Stimulated activated CD8-positive, alpha-beta memory T cell treated with anti-CD3 and anti-CD28 coated beads, Interleukin-12 subunit alpha, Interleukin-12 subunit beta, amount 100 ng/mL, for 1 hour (primary cell): ENCODE data around the gene CTNNBL1.
"Not testable (repeated sequence)": the region's sequence is repeated elsewhere in the genome, so short reads cannot be mapped to it uniquely, and the experiment has no call there.

ENCODE experiments used
- DNase-seq: peaks from one replicate; pipeline ENCODE4 v3.0.0-alpha.2; 2020; ENCODE audit warnings: low read depth

CTNNBL1 gene

GRCh38 chr20:37711001-37711400 is 17.2 kb downstream of the CTNNBL1 start:
- no peak for DNase-seq

DNA sequence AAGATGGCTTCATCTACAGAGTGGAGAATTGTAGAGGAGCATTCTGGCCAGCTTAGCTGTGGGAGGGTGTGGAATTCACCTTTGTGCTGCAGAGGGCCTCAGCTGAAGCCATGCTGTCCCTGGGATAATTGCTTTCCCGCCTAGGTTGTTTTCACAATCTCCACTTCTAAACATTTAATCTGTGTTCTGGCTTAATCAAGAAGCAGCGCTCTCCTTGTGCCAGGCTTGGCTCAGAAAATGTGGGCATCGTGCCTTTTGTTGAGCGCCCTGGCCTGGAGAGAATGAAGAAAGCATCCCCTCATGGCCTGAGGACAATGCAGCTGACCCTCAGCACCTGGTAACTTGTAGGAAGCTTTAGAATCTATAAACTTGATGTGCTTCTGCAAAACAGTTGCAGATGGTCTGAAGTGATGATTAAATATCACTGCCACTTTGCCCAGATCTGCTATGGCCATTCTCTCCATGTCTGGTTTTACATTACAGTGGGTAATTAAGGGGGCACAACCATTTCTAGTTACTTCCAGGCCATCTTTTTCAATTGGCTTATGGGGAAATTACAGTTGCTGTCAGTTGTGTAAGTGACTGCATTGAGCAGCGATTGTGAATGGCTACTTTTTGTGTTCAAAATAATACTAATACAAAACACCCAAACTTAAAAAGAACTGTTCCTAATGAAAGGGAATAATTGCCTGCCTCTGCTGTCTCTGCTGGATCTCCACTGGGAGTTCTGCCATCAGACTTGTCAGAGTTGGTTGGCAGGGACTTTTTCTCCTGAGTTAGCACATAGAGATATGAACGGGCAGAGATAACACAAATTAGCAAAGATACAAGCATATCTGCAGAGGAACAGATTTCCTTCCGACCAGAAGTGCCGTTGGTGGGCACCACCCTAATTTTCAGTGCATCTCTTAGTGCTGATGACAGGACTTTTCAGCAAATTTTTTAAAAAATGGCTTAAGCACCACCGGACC is 18.4 kb downstream of the CTNNBL1 start:
- no peak for DNase-seq

DNA sequence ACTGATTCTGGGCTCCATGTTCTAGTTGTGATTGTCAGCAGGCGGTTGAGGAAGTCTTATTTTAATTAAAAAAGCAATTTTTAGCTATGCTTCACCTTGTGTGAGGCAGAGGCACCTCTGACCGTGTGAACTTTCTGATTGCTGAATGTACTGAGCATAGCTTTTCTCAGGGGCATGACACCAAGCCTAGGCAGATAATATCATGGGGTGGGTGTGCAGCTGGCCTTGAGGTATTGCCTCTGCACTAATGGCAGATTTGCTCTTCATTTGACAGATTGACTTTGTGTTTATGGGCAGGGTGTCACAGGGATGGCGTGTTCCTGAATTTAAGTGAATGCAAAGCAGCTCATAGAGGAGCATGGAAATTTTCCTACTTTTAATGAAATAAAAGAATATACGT is 19.6 kb downstream of the CTNNBL1 start:
- DNase-seq = no peak

GRCh38 chr20:37714978-37715672 is 21.3 kb downstream of the CTNNBL1 start:
- DNase-seq = no peak

DNA sequence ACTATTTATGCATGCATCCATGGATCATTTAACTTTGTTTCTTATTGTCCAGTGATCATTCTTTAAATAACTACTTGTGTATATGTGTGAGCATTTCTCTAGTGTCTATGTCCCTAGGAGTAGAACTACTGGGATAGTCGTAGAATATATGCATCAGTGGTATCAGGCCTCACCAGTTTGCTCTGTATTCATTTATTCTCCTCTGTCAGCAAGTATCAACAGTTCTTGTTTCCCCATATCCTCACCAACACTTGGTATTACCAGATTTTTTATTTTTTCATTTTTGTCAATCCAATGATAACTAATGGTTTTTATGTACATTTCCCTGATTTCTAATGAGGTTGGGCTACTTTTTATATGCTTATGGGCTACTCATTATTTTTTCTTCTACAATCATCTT is 27.9 kb downstream of the CTNNBL1 start:
- no peak for DNase-seq

- not testable (repeated sequence) for DNase-seq
These were observed 28.5 kb downstream of the CTNNBL1 start for GRCh38 chr20:37722312-37722711.

- DNase-seq = no peak
These were observed 29.8 kb downstream of the CTNNBL1 start for GRCh38 chr20:37723668-37724067.

GRCh38 chr20:37725165-37725564 is 31.3 kb downstream of the CTNNBL1 start:
- no peak for DNase-seq

DNA sequence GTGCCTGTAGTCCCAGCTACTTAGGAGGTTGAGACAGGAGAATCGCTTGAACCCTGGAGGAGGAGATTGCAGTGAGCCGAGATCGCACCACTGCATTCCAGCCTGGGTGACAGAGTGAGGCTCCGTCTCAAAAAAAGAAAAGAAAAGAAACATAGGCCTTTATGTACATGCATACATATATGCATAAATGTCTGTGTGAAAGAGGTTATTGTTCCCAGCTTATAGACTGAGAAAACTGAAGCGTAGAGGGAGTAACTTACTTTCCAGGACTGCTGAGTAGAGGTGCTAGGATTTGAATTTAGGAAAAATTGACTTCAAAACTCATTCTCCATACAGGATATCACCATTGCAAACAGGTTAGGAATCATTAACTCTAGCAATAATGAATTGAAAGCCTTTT is 32.0 kb downstream of the CTNNBL1 start:
- DNase-seq = no peak

DNA sequence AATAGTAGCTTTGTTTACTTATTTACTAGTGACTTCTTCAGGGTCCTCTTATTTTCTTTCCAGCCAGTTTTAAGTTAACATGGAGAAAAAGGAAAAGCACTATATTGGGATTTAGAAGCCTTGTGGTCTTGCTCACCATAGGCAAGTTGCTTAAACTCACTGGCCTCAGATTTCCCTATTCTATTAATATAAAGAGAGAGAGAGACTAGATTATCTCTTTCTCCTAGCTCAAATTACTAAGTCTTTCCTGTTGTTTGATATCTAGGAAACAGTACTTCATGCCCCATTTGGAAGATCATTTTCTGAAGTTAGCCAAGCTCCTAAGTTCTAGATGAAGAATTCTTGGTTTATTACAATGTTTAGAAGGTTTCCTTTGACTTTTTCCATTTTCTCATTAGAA is 32.5 kb downstream of the CTNNBL1 start:
- DNase-seq = no peak

DNA sequence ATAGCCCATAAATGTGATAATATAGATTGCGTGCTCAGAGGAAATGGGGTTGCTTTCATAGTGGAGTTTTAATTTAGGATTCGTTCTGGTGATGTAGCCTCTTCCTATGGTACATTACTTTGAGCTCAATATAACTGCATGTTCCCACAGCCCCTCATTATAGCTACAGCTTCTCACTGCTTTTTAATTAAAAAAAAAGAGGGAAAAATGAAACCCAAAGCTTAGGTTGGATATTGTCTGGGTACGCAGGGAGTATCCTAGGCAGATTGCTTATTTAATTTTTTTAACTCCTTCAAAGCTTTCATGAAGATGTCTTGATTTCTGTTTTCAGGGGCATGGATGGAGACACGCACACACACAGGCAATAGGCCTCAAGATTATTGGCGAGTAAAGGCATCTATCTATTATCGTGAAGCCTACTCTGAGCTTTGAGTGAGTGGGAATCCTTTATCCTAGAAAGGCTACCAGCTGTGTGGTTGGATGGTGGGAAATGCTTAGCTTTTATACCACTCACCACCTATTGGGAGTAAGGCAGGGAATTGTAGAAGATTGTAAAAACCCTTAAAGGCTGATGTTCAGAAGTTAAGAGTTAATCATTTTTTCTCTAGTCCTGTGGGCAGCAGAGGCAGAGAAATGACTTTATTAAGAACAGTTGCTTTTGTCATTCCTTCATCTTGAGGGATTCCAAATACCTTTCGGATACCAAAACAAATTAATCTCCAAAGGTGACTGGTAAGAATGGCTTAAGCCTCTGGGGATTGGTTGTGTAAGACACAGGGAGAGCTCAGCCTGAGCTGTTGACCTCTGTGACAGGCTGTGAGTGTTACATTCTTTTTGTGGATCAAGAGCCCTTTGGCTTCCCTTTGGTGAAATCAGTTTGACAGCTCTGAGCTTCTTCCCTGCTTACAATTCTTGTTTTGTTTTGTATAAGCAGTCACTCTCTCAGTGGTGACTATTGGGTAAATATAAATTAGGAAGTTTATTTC is 33.4 kb downstream of the CTNNBL1 start:
- DNase-seq = no peak

- no peak for DNase-seq
These were observed 34.3 kb downstream of the CTNNBL1 start for GRCh38 chr20:37727957-37728634.

DNA sequence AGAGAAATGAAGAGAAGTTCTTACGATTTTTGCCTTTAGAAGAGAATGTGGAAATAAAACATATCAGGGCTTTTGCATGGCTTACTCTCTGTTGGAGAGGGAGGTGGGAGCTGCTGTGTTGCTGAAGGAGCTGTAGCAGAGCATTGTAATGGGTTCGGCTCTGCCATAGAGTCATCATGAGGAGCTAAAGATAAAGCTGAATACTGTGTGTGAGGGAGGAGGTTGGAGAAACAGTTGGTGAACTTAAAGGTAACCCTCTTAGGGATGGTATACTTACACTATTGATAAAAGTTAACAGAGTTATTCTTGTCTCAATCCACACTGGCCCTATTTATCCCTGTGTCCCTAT is 34.8 kb downstream of the CTNNBL1 start:
- no peak for DNase-seq

DNA sequence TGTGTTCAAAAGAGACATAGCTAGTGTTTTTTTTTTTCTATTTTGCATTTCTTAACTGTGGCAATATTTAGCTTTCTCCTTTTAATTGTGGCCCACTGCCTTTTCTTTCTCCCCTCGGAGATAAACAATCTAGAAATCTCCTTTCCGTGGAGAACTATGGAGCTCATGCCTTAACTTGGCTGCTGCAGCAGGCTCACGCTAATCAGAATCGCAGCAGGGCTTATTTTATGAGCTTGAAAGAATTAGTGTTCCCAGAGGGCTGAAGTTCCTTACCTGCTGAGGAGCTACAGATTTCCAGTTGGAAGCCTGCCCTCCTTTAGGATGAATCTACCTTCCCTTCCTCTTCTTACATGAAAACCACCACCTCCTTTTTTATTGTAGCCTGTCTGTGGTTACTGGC is 35.6 kb downstream of the CTNNBL1 start:
- DNase-seq = no peak

GRCh38 chr20:37729909-37730308 is 36.1 kb downstream of the CTNNBL1 start:
- DNase-seq = no peak

- DNase-seq = no peak
These were observed 39.6 kb downstream of the CTNNBL1 start for GRCh38 chr20:37733416-37733815.

DNA sequence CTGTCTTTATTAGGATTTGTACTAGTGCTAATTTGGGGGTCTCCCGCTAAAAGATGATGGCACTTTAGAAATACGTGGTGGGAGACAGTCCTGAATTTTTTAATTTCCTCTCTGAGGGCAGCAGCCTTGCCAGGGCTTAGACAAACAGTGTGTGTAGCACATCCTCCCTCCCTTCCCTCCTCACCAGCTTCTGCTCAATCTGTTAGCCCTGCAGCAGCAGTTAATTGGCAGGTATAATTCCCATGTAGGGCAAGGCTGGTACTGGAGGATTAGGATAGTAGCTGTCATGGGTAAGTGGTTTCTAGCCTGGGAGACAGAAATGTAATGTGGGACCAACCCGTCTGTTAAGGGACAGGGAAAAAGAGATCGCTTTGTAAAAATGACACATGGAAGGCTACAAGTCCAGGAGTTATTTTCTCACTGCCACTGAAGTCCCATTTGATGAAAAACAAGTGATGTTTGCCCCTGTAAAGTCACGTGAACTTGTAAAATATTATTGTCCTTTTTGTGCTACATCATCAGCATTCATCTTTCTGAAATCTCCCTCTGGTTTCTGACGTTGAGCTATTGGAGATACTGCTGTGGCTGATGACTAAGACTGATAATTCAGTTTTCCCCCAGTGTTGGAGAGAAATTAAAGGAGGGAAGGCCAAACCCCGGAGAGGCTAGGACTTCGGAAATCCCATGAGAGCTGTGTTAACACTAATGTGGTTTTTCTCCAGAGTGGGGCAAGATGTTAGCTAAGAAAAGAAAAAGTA is 40.6 kb downstream of the CTNNBL1 start:
- no peak for DNase-seq

GRCh38 chr20:37735541-37735940 is 41.7 kb downstream of the CTNNBL1 start:
- no peak for DNase-seq

DNA sequence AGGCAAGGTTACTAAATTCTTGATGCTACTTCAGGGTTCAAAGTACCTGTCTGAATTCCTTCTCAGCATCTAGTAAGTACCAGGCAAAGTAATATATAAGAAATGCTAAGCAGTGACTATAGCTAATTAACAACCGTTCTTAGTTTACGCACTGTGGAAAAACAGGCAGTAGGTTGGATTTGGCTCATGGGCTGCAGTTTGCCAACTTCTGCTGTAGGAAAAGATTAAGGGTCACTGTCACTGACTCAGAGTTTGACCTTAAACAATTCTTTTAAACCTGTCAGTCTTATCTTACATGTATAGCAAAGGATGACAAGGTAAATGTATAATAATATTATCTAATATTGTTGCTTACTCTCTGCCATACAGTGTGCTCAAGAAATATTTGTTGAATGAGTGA is 42.3 kb downstream of the CTNNBL1 start:
- DNase-seq = no peak

DNA sequence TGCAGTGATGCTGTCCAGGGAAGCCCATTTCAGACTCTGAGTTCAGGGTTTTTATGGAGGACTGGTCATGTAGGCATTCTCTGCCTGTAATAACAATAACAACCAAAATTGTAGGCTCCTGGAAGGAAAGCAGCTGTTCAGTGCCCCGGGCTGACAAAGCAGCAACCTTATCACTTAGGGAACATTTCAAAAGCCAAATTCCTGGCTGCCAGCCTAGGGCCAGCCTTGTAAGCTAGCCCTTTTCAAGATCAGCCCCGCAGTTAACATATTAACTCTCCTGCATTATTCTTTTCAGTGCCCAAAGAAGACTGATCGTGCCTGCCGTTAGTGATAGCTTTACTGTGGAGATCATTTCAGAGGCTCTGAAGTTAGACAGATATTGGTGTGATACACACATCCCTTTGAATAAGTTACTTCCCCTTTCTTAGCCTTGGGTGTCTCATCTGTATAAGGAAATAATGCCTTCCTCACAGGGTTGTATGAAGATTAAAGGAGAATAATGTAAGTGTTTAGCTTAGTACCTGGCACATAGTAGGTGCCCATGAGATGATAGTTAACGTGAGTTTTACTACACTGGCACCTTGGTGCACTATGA is 44.1 kb downstream of the CTNNBL1 start:
- DNase-seq = no peak
